ENCODE results near the gene WDFY4.

GRCh38 chr10:48946891-48947500 lies 262.3 kb downstream of the WDFY4 start:
- TF ChIP-seq CTCF (optimal IDR thresholded peaks at IDR 0.05 in 1 of 3, IDR thresholded peaks at IDR 0.05 in 1 of 3, conservative IDR thresholded peaks at IDR 0.05 in 1 of 3; ENCODE audit: extremely low read depth in 1 of 3, insufficient read depth in 2 of 3, low read length in 3 of 3) (no peak), EZH2 (IDR thresholded peaks at IDR 0.05; ENCODE audit: low read length) (no peak)

All from keratinocyte (primary cell).